Middle frontal gyrus (tissue), 1 donor: ENCODE results near the gene ATE1.
"Not testable (repeated sequence)": the region's sequence is repeated elsewhere in the genome, so short reads cannot be mapped to it uniquely, and the experiment has no call there.

Source experiments
- DNase-seq: peaks from one replicate; pipeline ENCODE4 v3.0.0-alpha.2; 2015; ENCODE audit warnings: low spot score; ENCODE audit errors: extremely low spot score

The ATE1 gene

DNA sequence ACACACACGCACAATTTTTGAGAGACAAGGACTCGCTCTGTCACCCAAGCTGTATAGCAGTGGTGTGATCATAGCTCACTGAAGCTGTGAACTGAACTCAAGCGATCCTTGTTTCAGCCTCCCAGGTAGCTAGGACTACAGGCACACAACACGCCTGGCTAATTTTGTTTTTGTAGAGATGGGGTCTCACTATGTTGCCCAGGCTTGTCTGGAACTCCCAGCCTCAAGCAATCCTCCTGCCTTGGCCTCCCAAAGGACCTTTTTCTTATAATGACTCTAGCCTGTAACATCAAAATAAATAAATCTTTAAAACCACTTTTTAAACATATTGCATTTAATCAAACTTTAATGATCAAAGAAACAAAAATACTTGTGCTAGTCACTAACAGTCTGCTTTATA, 188.7 kb downstream of the ATE1 start:
- no peak for DNase-seq

DNA sequence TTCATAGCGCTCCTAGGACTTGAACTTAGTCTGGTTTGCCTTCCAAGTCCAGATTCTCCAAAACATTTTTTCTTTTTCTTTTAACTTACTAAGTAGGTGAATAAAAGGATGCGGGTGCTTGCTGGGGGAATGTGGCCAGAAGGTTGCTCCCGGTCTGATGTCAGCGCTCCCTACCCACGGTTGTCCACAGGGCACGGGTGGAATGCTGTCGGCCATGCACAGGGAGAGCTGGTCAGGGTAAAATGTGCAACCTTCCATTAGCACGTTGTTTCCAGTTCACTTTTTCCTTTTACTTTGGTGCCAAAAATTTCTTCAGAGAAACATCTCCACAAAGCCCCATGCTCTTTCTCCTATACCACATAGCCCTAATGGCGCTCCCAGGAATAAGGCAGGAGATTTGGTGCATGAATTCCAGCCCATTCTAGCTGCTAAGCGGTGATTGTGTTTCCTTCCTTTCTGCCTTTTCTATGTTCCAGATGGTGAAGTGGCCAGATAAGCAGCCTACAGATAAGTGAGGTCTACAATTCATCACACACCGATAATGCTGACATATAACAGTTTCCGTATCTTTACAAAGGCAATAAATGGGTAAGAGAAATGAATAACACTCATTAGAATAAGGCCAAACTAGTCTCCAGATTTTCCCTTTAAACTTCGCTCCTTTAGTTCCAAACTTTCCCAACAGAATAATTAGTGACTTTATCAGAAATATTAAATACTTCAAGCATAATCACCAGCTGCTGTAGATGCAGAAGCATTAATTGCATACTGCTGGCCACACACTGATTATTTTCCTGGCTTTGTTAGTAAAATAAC, 191.3 kb downstream of the ATE1 start:
- DNase-seq: no peak

DNA sequence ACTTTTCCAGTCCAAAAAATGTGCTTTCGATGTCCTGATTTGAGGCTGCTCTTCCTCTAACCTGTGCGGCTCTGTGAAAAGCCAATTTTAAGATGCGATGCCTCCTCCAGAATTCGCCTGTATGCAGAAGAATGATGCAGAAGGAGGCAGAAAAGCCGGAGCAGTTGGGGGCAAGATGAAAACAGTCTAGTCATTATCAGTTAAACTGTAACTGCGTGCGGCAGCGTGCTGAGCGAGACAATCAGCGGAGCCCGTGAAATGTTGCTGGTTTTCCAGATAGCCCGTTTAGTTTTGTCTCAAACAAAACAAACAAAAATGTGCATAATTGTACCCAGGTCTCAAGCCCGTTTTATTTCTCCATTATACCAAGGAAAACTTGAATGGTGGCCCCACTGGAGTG, 192.6 kb downstream of the ATE1 start:
- DNase-seq: no peak

DNA sequence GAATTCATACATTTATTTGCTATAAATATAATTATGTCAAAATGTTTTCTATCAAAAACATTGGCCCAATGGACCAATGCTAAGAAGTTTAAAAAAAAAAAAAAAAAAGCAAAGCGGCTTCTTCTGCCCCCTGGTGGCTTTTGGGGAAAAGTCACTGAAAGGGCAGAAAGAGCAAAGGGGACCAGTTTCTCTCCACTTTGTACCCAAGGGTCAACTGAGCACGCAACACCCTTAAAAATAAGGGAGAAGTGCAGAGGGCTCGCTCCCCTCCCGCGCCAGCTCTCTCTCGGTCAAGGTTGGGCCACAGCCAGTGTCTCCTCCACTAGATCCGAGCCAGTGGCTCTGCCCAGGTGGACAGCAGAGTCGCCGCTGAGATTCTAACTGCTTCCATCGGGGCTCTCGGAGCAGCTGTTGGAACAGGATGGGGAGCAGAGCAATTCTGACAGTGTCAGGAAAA, 193.2 kb downstream of the ATE1 start:
- peak; percentile 28 for DNase-seq

DNA sequence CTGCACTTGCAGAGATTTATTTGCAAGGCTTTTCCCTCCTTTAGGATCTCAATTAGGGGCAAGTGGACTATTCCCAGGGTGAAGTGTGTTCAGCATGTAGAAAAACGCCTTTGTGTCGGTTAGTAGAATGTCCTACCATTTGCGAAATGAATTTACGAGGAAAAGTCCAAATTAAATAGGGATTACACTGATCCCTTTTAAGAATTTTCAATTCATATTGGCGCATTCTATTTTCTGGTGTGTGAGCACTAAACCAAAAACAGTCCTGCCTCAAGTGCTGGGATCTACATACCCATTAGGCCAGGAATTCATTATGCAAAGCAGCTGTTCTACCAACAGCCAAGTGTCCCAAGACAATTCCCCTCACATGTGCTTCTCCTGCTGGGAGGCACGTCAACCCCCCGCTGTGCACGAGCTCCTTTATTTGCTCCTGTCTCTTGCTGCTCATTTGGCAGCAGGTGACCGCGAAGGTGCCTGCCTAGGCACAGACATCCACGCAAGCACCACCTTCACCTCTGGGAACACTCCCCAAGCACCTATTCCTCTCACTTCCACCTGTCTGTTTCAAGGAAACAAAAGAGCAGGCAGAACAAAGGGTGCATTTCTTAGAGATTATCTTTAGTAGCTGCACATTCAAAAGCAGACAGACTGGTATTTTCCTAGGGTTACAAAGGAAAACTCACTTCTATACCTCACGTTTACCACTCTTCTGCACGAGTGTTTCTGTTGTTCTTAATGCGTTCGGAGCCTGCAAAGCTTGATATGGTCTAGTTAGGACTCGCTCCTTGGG, 195.0 kb downstream of the ATE1 start:
- DNase-seq: no peak

DNA sequence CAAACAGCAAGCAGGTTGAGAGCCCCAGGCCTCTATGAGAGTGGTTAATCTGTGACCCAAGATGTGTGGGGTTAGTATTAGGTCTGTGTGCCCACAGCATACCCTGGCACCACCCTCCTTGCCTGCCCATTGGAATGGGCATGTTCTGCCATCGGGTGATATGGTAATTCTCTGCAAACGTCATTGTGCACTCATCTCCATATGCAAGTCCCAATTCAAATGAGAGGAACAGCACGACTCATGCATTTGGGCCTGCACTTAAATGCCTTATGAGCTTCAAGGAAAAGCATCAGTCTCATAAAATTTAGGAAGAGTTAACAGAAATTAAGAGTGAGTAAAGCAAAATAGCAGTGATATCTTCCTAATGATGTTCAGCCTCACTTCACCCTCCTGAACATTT, 195.7 kb downstream of the ATE1 start:
- DNase-seq: no peak

DNA sequence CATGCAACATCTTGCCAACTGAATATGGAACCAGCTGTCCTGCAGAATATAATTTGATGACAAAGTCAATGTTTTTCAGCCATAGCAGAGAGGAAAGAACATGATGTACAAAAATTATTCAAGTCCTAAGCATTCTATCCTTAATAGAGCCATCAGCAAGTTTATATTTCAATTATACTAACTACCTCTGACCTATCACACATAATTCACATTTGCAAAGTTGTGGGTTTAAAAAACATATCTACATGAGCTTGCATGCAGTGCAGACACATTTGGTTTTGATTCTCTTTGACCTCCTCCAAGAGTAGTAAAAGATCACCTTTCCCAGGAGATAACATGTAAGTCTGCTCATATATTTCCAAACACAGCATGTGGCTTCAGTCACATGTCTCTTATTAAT, 203.5 kb downstream of the ATE1 start:
- DNase-seq: no peak

DNA sequence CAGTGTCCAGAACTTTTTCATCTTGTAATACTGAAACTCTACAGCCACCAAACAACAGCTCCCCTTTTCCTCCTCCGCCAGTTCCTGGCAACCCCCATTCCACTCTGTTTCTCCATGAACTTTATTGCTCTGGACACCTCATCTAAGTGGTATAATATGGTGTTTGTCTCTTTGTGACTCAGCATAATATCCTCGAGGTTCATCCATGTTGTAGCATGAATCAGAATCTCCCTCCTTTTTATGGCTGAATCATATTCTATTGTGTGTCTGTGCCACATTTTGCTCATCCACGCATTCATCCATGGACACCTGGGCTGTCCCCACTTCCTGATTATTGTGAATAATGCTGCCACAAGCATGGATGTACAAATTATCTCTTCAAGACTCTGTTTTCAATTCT, 205.2 kb downstream of the ATE1 start:
- no peak for DNase-seq

DNA sequence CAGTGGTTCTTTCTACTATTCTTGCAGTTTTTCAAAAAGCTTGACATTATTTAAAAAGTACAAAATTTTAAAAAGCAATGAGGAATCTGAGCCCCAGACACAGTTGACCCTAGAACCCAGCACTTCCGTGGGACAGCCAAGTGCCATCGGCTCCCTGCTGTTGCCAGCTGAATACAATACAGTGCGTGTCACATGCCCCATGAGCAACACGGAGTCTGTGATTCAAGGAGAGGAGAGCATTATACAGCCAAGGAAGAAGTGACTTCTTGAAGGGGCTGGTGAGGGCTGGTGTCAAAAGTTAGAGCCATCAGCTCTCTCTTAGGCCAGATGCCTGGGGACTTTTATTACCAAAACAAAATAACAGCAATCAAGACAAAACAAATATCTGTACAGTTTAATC, 206.6 kb downstream of the ATE1 start:
- no peak for DNase-seq

DNA sequence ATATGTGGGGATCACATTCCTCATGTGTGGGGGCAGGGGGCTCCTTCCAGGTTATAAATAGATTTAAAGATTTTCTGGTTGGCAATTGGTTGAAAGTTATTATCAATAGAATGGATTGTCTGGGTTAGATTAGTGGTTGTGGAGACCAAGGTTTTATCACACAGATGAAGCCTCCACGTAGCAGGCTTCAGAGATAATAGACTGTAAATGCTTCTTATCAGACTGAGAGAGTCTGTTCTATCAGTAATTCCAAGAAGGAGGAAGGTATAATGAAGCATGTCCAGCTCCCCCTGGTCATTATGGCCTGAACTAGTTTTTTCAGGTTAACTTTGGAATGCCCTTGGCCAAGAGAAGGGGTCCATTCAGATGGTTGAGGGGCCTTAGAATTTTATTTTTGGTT, 211.9 kb downstream of the ATE1 start:
- DNase-seq: no peak

DNA sequence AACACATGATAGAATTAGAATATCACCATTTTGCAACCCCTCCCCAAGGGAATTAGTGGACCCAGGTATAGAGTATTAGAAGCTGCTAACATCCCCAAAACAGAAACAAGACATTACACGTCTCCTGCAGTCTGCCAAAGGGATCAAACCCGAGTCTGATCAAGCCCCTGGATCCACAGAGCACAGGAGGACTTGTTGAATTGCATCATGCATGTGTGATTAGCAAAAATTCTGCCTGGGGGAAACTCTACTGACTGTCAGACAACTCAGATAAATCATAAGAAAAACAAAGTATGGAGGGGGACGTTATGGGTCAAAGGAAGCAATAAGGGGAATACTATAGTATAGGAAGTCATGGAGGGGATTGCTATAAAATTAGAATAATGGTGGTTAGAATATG, 212.8 kb downstream of the ATE1 start:
- no peak for DNase-seq

DNA sequence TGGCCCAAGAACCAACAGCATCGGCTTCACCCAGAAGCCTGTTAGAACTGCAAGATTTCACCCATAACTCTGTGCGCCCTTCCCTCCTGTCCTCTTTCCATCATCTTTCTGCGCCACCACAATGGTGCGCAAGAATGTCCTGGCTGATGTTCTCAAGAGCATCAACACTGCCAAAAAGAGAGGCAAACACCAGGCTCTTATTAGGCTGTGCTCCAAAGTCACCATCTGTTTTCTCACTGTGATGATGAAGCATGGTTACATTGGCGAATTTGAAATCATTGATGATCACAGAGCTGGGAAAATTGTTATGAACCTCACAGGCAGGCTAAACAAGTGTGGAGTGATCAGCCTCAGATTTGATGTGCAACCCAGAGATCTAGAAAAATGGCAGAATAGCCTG, 214.3 kb downstream of the ATE1 start:
- DNase-seq: no peak

DNA sequence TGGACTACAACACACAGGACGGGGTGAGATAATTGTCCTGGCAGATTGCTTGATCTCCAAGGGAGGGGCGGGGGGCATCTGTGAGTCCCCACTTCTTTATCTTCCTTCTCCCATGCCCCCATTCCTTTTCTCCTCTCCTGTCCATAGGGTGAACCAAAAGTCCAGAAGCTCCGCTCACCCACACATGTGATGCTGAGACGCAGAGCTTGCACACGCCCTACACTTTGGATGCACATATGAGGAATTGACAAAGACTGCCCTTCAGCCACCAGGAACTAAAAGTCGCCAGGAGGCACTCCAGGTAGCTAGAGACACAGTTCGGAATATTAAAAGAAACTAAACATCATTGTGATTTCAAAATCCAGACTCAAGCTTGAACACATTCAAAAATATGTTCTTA, 216.9 kb downstream of the ATE1 start:
- no peak for DNase-seq

DNA sequence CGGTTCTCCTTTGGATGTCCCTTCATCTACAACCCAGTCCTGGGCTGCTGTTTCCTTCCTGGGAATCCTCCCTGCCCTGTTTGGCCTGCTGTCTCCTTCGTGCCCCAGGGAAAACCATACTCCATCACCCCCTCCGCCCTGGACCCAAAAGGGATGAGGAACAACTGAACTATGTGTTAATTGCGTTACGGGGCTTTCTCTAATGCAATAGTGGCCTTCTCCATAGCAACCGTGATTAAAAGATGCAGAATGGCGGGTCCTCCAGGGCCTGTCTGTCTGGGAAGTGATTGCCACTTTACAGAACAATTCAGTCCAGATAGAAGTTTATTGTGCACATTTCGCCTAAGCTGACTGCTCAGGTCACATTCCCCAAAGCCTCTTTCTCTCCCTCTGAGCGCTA, 217.6 kb downstream of the ATE1 start:
- DNase-seq: no peak

DNA sequence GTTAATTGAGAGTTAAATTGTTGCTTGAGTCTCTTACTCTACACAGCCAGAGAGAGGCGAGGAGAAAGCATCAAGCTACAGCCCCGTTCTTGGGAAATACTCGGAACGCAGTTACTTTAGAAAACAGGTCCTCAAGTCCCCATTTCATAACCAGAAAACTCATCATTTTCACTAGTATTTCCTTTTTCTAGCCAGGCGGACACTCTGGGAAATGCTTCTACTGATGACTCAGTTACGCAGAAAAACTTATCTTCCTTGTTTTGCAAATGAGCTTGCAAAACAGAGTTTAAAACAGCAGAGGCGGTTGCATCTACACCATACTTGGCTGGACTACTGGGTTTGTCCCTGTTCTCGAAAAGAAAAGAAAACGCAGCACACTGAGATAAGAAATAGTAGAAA, 218.2 kb downstream of the ATE1 start:
- no peak for DNase-seq

DNA sequence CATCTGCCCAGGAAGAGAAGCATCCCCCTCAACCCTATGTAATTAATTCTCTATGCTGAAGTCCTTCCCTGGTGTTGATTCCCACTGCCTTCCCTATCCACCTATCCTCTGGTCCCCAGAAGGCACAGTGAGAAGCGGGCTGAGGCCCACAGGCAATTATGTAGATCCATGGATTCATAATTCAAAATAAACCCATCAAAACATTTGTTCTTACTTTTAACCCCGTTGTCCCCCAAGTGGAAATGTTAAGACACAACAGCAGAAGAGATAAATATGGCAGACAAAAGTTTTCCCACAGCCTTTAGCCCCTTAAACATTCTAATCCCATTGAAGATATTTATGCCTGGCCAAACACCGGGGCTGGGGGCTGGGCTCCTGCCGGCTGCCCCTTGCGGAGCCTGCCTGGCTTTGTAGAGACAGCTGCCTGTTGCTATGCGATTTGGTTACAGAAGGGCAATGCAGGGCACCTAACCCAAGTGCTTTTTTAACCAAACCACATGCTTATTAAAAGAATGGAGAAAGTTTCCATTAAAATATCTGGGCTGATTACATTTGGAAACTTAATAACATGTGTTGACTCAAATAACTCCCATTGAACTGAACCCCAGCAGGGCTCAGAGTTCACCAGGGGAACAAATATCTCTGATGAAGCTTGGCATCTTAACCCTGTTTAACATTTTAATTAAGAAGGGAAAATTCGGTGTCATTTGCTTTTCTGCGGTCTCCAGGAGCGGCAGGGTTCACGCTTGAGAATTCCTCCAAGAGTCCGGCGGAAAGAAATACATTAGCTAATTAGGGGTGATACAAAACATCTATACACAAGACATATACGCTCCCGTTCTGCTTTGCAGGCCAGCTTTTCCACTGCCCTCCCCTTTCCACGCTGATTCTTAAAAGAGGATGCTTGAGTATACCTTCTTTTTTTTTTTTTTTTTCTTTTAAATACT, 218.8 kb downstream of the ATE1 start:
- DNase-seq: no peak

DNA sequence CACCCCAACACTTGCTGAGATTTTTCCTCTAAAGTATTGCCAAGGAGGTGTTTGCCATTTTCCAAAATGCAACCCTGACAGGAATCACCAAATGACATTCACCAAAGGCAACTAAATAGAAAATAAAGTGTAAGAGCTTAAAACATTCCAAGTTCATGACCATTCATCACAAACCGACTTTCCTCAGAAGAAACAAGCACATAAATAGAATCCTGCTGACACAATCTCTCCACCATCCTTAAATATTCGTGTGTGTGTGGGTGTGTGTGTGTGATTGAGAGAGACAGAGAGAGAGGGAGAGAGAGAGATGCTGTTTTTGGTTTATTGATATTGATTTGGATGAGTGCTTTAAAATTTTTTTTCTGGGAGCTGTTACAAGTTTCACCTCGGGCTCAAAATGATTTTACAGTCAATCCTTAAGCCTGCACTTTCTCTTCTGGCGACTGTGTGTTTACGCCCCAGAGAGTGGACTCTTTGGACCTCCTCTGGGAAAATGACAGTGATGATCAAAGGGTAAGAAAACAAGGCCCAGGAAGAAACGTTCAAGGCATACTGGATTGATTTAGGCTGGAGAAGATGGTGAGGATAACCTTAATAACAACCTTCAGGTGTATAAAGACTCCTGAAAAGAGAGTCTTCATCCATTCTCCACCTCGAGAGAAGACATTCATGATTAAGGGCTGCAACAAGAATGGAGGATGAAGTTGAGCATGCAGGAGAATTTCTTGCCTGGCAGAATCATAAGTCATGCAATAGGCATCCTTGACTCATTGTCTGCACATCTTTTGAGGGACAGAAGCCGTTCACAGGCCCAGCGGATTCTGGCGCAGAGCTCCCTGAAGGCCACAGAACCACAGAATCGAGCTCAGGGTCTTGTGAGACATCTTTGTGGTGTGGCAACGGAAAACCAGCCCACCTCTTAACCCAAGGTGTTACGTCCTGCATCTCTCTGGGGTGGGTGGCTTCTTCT, 225.2 kb downstream of the ATE1 start:
- DNase-seq: no peak

DNA sequence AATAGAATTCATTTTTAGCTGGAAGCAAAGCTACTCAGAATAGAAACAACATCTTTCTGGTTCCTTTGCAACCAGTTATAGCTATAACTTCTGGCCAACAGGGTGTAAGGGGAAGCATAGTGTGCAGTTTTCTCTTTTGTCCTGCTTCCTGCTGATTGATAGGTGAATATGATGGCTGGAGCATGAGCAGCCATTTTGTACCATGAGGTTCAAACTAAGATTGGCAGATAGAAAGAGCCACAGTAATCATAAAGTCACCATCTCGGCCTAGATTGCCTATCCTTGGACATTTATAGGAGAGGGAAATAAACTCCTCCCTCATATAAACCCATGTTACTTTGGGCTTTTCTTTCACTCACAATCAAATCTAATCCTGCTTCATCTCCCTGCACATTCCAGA, 227.4 kb downstream of the ATE1 start:
- no peak for DNase-seq

DNA sequence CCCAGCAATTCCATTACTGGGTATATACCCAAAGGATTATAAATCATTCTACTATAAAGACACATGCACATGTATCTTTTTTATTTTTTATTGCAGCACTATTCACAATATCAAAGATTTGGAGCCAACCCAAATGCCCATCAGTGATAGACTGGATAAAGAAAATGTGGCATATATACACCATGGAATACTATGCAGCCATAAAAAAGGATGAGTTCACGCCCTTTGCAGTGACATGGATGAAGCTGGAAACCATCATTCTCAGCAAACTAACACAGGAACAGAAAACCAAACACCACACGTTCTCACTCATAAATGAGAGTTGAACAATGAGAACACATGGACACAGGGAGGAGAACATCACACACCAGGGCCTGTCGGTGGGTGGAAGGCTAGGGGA, 228.1 kb downstream of the ATE1 start:
- DNase-seq: not testable (repeated sequence)

DNA sequence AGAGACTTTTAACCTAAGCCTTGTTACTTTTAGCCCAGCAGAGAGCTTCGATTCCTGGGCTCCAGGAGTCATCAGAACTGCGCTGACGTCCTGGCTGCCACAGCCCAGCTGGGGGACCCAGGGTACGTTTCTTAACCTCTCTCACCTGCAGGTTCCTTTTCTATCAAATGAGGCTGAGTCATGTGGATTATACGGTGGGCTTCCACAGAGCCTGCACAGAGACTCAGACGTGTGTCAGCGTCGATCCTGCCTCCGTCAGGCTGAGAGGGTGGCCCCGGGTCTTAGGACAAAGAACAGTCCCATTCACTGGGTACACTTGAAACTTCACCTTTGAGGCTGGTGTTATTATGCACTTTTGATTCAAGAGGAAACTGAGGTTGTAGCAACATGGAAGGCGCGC, 228.9 kb downstream of the ATE1 start:
- DNase-seq: no peak

DNA sequence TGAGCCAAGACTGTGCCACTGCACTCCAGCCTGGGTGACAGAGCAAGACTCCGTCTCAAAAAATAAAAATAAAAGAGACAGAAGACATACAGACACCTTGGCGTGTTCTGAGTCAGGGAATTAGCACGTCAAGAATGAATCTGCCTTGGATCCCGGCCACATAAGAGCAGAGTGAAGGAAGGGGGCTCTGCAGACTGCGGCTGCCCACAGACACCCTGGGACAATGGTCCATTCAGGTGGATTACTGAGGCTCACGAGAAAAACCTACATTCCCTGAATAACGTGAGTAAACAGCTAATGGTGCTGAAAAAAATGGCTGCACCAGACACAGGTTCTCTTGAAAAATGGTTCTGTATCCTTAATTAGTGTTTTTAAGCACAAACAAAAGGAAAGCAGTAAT, 229.5 kb downstream of the ATE1 start:
- DNase-seq: no peak
